Liver (tissue), 3 donors: ENCODE measurements around the gene DZIP3.

ENCODE experiments used
- GABPA ChIP-seq, 2 donors: IDR thresholded peaks in 1 of 2; conservative IDR thresholded peaks in 1 of 2; 2 replicates each; pipeline ENCODE4 v1.6.1; 2016; ENCODE audit warnings: antibody characterized with exemption in 2 of 2, mild to moderate bottlenecking in 1 of 2, moderate library complexity in 1 of 2
- HNF4G ChIP-seq: IDR thresholded peaks from 2 replicates; pipeline ENCODE4 v1.6.1; 2016; ENCODE audit warnings: antibody characterized with exemption
- RAD21 ChIP-seq, 2 donors: IDR thresholded peaks; 2 replicates each; pipeline ENCODE4 v1.6.1; 2016; ENCODE audit warnings: antibody characterized with exemption in 2 of 2, mild to moderate bottlenecking in 2 of 2
- TAF1 ChIP-seq: conservative IDR thresholded peaks from 2 replicates; pipeline ENCODE4 v1.6.1; 2016; ENCODE audit warnings: antibody characterized with exemption, mild to moderate bottlenecking
- YY1 ChIP-seq: IDR thresholded peaks from 2 replicates; pipeline ENCODE4 v1.6.1; 2016; ENCODE audit warnings: antibody characterized with exemption, mild to moderate bottlenecking
- TF ChIP-seq, protein P1 (sequence below): fragments of 150-350 bp; IDR thresholded peaks from 2 replicates; pipeline ENCODE4 v1.5.1; 2017; ENCODE audit warnings: improper control_type of control experiment, low read depth, low read length; ENCODE audit not compliant: missing input control
- TF ChIP-seq, protein P2 (sequence below): IDR thresholded peaks from 2 replicates; pipeline ENCODE4 v1.6.1; 2016; ENCODE audit warnings: antibody characterized with exemption, mild to moderate bottlenecking
- TF ChIP-seq, protein P3 (sequence below): IDR thresholded peaks from 2 replicates; pipeline ENCODE4 v1.6.1; 2016; ENCODE audit warnings: antibody characterized with exemption
- donor health status: healthy.
- donor health status: healthy.

DNA sequence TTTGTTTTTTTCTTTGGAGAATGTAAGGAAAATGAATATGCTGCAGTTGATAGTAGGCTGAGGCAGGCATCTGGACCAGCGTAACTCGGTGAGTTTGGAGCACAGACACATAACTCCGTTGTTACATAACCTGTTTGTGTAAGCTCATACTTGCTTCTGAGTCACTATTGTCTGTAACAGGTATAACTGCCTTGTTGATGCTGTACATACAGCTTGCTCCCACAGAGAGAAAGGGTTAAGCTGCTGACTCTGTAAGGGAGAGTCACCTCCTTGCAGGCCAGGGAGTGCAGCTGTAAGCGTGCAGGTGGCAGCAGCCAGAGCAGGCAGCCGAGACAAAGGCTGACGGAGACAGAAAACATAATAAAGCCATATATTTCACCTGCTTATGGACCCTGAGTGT lies 147.3 kb downstream of the DZIP3 start:
- TF ChIP-seq, protein P1, sequence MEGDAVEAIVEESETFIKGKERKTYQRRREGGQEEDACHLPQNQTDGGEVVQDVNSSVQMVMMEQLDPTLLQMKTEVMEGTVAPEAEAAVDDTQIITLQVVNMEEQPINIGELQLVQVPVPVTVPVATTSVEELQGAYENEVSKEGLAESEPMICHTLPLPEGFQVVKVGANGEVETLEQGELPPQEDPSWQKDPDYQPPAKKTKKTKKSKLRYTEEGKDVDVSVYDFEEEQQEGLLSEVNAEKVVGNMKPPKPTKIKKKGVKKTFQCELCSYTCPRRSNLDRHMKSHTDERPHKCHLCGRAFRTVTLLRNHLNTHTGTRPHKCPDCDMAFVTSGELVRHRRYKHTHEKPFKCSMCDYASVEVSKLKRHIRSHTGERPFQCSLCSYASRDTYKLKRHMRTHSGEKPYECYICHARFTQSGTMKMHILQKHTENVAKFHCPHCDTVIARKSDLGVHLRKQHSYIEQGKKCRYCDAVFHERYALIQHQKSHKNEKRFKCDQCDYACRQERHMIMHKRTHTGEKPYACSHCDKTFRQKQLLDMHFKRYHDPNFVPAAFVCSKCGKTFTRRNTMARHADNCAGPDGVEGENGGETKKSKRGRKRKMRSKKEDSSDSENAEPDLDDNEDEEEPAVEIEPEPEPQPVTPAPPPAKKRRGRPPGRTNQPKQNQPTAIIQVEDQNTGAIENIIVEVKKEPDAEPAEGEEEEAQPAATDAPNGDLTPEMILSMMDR, result no peak
- TF ChIP-seq YY1 (no peak), HNF4G (no peak), GABPA (IDR thresholded peaks at IDR 0.05 in 1 of 2, conservative IDR thresholded peaks at IDR 0.05 in 1 of 2) (no peak), TAF1 (no peak), RAD21 (IDR thresholded peaks at IDR 0.05) (no peak)
- TF ChIP-seq, protein P2, sequence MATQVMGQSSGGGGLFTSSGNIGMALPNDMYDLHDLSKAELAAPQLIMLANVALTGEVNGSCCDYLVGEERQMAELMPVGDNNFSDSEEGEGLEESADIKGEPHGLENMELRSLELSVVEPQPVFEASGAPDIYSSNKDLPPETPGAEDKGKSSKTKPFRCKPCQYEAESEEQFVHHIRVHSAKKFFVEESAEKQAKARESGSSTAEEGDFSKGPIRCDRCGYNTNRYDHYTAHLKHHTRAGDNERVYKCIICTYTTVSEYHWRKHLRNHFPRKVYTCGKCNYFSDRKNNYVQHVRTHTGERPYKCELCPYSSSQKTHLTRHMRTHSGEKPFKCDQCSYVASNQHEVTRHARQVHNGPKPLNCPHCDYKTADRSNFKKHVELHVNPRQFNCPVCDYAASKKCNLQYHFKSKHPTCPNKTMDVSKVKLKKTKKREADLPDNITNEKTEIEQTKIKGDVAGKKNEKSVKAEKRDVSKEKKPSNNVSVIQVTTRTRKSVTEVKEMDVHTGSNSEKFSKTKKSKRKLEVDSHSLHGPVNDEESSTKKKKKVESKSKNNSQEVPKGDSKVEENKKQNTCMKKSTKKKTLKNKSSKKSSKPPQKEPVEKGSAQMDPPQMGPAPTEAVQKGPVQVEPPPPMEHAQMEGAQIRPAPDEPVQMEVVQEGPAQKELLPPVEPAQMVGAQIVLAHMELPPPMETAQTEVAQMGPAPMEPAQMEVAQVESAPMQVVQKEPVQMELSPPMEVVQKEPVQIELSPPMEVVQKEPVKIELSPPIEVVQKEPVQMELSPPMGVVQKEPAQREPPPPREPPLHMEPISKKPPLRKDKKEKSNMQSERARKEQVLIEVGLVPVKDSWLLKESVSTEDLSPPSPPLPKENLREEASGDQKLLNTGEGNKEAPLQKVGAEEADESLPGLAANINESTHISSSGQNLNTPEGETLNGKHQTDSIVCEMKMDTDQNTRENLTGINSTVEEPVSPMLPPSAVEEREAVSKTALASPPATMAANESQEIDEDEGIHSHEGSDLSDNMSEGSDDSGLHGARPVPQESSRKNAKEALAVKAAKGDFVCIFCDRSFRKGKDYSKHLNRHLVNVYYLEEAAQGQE, result no peak
- TF ChIP-seq, protein P3, sequence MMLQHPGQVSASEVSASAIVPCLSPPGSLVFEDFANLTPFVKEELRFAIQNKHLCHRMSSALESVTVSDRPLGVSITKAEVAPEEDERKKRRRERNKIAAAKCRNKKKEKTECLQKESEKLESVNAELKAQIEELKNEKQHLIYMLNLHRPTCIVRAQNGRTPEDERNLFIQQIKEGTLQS, result no peak
